ENCODE data around the gene OR51F2.
"Not testable (repeated sequence)": the region's sequence is repeated elsewhere in the genome, so short reads cannot be mapped to it uniquely, and the experiment has no call there.

Gene OR51F2, protein sequence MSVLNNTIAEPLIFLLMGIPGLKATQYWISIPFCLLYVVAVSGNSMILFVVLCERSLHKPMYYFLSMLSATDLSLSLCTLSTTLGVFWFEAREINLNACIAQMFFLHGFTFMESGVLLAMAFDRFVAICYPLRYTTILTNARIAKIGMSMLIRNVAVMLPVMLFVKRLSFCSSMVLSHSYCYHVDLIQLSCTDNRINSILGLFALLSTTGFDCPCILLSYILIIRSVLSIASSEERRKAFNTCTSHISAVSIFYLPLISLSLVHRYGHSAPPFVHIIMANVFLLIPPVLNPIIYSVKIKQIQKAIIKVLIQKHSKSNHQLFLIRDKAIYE

DNA sequence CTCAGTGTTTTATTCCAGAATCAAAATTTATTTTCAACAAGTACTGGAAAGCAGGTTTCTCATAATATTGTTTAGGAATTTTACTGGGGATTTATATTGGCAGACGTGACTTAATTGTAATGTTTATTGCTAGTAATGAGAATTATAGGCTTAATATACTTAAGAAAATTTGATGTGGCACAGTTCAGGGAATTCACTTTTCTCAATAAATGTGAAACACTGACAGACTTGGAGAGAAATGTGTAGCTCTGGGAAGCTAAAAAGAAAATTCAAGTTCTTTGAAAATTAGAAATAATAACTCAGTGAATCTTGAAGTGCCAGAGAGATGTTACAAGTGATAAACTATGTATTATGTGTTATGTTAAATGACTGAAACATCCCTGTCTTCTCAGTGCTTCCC, at the start of gene OR51F2:
Gene OR51F2 (plus strand): TSS at position 301 of the 400 bp plus-strand sequence. CDS start 101 bp downstream, outside the sequence.
- no peak for DNase-seq

DNA sequence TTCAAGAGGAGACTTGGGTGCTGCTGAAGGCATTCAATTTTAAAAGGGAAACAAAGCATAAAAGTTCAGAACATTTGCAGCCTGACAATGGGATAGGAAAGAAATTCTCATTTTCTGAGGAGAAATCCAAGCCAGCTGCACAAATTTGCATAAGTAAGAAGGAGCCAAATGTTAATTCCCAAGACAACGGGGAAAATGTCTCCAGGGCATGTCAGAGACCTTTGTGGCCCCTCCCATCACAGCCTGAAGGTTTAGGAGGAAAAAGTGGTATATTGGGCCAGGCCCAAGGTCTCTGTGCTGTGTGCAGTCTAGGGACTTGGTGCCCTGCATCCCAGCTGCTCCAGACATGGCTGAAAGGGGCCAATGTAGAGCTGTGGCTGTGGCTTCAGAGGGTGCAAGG, 38.7 kb upstream of the OR51F2 start:
- no peak for DNase-seq

DNA sequence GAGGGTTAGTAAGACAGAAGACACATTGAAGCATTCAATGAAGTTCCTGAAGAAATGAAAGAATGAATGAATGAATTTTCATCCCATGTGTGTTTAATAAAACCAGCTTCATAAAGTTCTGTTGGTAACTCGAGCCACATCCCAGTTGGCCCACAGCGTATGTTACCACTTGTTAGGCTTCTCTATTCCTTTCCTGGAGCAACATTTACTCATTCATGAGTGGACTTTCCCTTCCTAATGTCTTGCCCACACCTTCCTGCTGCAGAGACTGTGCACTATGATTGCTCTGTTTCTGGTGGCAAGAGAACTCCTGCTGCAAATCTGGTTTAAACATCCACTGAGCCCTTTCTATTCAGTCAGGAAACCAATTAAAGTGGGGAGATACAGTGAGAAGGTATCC, 23.9 kb upstream of the OR51F2 start:
- DNase-seq = no peak

DNA sequence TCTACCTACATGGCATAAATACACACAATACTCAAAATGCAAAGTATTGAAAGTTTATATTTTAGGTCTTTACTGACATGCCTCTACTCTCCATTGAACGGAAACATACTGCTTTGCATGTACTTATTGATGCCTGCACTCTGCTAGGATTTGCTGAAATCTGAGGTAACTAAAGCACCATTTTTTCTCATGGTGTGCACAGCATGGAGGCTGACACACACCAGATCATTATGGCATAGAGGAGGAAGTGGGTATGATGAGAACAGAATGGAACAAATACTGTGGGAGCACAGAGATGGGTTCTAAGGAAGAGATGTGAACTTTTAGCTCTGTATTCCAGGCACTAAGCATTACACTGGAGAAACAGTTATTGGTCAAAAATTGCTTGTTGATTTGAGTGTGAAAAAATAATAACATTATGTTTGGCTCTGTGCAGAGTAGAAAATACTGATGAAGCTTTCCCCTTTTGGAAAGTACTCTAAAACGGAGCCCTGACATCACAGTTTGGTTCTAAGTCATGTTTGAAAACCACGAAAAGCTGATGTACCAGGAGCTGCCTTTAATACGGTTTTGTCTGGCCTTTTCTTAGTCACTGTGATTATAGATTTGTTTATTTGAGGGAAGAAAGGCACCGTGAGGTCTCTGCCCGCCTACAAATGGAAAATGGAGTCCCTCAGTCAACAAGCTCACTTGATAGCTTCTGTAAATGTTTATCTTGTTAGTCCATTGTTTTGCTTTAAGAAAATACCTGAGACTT, 22.5 kb upstream of the OR51F2 start:
- no peak for DNase-seq

DNA sequence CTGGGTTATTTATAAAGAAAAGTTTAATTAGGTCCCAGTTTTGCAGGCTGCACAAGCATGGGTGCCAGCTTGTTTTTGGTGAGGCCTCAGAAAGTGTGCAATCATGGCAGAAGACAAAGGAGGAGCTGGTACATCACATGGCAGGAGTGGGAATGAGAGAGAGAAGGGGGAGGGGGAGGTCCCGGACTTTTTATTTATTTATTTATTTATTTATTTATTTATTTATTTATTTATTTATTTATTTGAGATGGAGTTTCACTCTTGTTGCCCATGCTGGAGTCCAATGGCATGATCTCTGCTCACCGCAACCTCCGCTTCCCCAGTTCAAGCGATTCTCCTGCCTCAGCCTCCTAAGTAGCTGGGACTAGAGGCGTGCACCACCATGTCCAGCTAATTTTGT, 19.8 kb upstream of the OR51F2 start:
- DNase-seq = not testable (repeated sequence)

DNA sequence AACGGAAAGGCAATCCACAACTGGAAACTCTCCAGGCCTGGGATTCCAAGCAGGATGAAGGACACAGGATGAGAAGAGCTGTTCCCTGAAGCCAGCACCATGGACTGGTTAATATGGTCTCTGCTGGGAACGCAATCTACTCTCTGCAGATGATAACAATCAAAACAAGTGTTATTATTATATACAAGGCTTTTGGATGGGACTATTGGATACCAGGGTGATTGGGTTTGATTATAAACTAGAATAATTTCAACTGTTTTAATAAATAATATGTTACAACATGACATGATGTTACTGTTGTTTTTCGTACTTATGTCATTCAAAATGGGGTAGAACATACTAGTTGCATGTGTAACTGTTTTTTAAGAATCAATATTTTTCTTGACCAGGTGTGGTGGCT, 16.8 kb upstream of the OR51F2 start, which contains the start of gene OR52R1:
Gene OR52R1 (minus strand): TSS at position 101 of the 400 bp plus-strand sequence. CDS start 0 bp downstream, at position 101.
- no peak for DNase-seq

DNA sequence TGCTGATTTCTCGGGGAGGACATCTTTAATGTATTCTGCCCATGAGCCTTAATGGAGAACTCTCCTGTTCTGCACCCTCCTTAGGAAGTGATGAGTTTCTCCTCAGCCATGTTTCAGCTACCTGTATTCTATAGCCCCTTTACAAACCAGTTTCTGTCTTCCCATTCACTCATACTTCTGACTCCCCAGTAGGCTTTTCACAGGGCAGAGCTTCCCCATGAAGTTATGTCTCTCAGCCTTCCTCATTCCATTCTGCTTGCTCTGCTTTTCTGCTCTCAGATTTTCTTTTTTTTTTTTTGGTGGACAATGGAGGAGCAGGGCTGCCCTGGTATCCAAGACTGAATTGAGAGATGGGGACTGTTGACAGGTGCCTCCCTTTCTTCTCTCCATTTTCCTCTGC, 12.6 kb upstream of the OR51F2 start:
- DNase-seq = no peak

DNA sequence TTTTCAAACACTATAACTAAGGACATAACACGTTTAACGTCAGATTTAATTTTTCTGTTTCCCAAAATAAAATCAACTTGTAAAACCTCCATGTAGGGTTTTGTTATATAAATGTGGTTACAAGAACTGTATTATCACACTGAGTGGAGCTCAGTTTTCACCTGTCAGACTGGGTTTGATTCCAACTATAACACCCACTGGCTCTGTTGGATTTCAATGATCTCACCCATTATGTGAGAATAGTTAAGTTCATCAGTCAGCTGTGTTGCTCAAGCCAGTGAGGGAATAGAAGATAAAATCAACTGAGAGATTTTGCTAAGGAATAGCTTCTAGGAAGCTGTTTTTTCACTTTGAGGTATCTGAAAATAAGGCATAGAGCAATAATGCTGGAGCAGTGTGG, 11.9 kb upstream of the OR51F2 start:
- no peak for DNase-seq

DNA sequence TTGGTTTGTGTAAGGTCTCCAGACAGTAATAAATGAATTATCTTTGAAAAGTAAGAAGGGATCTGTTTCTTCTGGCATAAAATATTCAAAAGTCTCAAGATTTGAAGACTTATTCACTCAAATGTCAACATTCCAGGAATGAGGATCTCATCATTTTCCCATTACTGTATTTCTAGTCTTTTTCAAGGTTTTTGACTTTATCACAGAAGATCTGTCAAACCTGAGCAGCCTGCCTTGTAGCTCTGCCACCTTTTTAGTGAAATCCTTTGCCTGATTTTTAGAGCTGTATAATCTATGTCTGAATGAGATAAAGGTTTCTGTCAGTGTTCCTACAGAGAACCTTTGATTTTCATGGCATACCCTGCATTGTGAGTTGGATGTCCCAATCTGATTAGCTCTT, 4.0 kb downstream of the OR51F2 start:
- no peak for DNase-seq

DNA sequence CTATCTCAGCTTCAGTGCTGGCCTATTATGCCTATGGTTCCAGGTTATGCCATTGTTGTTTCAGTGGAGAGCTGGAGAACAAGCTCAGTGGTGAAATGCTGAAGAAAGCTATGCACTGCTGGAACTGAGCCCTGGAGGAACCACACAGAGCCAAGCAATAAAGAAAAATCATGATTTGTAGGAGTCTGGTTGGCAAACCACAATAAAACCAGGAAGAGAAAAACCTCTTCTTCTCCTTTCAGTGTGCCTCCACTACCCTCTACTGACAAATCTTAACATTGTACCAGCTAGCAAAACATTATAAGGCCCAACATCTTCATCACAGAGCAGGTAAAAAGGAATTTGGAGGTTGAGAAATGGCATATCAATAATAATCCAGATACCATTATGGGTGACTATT, 5.3 kb downstream of the OR51F2 start:
- no peak for DNase-seq

DNA sequence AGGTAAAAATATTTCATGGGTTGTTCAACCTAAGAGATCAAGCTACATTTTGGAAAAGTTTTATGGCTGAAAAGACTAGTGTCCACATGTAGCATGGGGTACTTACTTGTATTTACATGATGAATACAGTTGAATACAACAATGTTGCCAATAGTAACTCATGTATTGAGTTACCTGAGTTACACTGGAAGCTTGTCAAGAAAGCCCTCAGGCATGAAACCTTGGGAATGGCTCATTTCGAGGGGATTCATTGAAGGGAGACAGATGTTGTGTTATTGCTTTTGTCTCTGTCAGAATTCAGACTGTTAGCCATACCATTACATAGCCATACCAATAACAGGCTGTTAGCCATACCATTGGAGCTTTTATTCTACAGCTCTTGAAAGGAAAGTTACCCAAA, 9.2 kb downstream of the OR51F2 start:
- DNase-seq = no peak

DNA sequence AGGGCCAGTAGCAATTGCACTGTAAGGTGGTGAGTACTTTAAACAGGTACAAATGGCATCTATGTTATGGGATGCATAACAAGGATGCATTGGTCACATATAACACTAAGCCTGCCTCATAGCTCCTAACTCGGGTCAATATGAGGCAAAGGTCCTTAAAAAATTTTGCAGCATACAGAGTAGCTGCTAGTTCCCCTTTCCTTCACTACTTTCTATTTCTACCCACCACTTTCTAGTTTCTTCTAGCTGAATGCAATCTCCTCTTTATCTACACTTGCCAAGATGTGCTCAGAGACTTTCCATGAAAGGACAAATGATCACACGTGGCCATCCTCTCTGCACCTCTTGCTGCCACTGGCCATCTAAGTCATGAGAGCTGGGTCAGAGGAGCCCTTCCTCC, 9.8 kb downstream of the OR51F2 start:
- DNase-seq = no peak

DNA sequence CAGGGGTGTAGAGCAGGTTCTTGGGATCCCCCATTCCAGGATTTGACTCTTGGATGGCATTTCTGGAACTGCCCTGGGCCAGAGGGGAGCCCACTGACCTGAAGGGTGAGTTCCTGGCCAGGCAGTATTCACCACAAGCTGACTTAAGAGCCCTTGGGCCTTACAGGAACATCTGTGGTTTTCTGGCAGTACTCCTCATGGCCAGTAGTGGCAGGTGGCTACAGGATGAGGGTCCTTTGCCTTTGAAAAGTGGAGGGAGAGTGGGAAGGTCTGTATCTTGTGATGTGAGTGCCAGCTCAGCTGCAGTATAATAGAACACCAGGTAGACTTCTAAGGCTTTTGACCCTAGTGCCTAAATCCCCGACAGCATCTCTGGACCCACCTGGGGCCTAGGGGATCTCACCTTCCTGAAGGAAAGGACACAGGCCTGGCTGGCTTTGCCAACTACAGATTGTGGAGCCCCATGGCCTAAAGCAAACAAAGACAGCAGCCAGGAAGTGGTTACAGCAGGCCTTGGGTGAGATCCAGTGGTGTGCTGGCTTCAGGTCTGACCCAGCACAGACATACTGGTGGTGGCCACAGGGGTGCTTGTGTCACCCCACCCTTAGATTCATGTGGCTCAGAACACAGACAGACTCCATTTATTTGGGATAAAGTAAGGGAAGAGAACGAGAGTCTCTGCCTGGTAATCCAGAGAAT, 18.9 kb downstream of the OR51F2 start:
- DNase-seq = no peak

DNA sequence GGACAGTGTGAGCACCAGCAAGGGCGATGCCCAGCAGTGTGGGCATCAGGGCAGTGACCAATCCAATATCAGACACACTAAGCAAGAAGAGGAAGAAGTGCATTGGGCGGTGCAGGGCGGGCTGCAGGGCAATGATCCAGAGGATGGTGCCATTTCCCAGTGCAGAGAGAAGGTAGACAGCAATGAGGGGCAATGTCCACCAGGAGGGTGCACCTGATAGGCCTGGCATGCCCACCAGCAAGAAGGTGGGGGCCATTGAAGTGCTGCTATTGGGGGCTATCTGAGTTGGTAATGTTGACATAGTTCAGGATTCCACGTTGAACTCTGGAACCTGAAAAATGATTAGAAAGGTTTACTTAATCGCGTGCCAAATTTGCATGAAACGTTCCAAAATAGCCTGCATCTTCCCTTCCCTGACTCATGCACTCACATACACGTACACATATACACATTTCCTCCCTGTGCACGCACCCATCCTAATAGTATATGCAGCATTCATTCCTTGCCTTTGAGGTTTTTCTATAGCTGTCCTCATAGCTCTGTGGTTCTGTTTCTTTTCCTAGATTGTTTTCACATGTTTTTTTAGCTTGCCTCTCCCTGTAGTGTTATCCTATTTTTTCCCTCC, 27.9 kb downstream of the OR51F2 start, which contains the start of gene OR51S1:
Gene OR51S1 (minus strand): TSS at position 301 of the 625 bp plus-strand sequence. CDS start 0 bp downstream, at position 301.
- no peak for DNase-seq

DNA sequence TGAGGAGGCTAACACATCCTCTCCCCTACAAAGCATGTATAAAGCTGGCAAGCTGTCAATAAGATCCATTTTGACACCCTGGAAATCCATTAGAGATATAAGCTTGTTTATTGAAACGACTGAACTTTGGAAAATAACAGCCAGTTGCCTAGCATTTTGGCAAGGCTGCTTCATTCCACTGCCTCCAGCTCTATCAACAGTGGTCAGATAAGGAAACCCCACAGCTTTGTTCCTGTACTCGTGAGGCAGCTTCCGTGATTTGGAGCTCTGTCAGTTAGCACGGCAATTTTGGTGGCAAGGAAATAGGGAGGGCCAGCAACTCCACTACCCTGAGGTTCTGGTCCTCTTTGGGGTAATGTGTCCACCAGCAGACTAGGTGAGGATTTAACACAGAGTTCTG, 29.9 kb downstream of the OR51F2 start:
- no peak for DNase-seq

DNA sequence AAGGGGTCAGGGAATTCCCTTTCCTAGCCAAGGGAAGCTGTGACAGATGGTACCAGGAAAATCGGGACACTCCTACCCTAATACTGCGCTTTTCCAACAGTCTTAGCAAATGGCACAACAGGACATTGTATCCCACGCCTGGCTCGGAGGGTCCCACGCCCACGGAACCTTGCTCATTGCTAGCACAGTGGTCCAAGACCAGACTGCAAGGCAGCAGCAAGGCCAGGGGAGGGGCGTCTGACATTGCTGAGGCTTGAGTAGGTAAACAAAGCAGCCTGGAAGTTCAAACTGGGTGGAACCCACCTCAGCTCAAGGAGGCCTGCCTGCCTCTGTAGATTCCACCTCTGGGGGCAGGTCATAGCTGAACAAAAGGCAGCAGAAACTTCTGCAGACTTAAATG, 33.2 kb downstream of the OR51F2 start:
- not testable (repeated sequence) for DNase-seq

DNA sequence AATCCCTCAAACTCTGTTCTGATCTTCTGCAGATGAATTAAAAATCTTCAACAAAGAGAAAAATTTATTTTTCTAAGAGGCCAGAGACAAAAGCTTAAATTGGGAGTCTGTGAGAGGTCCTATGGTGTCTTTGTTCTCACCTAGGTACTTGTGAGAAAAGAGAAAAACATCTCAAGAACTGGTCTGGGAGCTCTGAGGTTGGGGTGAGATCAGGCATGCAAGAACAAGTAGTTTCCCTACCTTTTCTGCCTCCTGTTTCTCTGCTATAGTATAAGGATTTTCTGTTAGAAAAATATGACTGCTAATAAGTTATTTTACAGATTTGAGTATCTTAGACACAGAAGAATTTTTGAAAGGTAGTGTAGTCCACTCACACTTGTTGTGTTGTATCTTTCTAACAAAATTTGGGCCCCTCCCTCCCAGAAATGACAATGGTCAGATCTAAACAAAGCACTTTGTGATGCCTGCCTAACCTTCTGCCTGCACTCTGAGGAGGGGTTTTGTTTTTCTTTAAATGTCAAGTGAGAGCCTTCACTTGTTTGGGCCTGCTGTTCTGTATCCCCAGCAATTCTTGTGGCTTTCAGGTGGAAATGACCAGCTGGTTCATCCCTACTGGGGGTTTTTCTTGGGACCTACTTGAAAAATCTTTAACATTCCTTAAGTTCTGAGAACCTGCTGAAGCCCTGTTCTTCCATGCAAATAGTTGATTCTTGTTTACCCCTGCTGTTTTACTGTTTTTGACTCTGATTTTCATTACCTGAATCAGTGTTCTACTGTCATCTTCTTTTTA, 41.5 kb downstream of the OR51F2 start:
- DNase-seq = no peak

DNA sequence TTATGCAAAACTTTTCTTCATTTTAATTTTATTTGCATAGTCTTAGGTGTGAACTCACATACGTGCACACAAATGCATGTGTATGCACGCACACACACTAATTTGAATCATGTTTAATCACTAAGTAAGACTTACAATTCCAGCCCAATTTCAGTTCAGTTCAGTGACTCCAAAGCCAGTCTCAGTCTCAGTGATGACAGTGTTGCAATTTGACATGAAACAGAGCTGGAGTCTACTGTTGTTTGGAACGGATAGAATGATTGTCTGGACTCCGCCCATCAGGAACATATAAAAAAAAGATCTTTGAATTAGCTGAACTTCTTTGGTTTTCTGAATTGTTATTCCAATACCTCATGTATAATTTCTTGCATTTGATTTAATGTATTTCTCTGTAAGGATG, 42.8 kb downstream of the OR51F2 start:
- DNase-seq = no peak

DNA sequence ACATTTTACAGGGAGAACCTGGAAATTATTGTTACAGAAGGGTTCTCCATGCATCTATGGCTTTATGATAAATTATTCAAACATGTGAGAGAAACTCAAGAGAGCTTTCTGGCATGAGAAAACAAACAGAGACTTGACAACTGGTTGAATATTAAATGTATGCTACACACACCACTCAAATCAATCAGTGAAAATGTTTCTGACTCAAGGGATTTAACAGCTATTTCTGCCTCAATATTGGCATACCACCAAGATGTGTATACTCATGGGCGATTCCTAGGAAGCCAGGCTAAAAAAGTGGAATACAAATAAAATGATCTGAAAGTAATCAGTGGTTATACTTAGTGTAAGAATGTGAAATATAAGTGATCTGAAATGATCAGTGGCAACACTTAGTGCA, 44.7 kb downstream of the OR51F2 start:
- no peak for DNase-seq
